H1 (cell line): ENCODE results near the gene CGNL1. TPM values are rescaled to one million over a fixed set of nuclear protein-coding genes. Genes with fewer than 3 reads are reported as not detected.

Source experiments
- BRCA1 ChIP-seq: IDR thresholded peaks from 2 replicates; pipeline ENCODE4 v1.6.1; 2012; ENCODE audit warnings: low read depth, low read length, improper control_type of control experiment
- CTBP2 ChIP-seq: IDR thresholded peaks from 2 replicates; pipeline ENCODE4 v1.7.0; 2011; ENCODE audit warnings: borderline replicate concordance, mild to moderate bottlenecking, moderate library complexity, mixed read lengths, low read length; ENCODE audit not compliant: insufficient read depth, insufficient read length
- EGR1 ChIP-seq: IDR thresholded peaks from 2 replicates; pipeline ENCODE4 v1.6.1; 2011; ENCODE audit warnings: low read depth, low read length, borderline replicate concordance
- SP2 ChIP-seq: IDR thresholded peaks from 2 replicates; pipeline ENCODE4 v1.6.1; 2012; ENCODE audit warnings: mild to moderate bottlenecking, low read length, inconsistent platforms
- SRF ChIP-seq: IDR thresholded peaks from 2 replicates; pipeline ENCODE4 v1.6.1; 2011; ENCODE audit warnings: mild to moderate bottlenecking, low read depth, low read length, moderate library complexity
- TAF7 ChIP-seq: optimal IDR thresholded peaks from 2 replicates; pipeline ENCODE3; 2011; ENCODE audit warnings: low read depth, mild to moderate bottlenecking, inconsistent platforms, low read length, moderate library complexity, borderline replicate concordance
- YY1 ChIP-seq: IDR thresholded peaks from 2 replicates; pipeline ENCODE4 v1.6.1; 2011; ENCODE audit warnings: low read depth, mild to moderate bottlenecking, low read length
- polyA plus RNA-seq, 7 experiments: library from polyadenylated mRNA; depleted of rRNA in 3 of 7; stranded (reverse) in 5 of 7; unstranded in 2 of 7; fragments of >200 nt in 5 of 7; fragments of 200-250 nt in 2 of 7; gene quantifications; 1 replicate in 5 of 7; 2 replicates in 1 of 7; 4 replicates in 1 of 7; pipeline versions ENCODE4 v1.2.1 to v1.2.3, GENCODE V29; 2011 to 2013; ENCODE audit warnings: missing spikeins in 2 of 7, mixed read lengths in 2 of 7
- total RNA-seq: library from RNA; stranded (reverse); fragmentation: NEBNext Ultra II Directional; extraction: Animal tissue kit (Norgen Biotek cat#: 25700); gene quantifications from 2 replicates; pipeline ENCODE4 v1.2.1, GENCODE V29; 2021
- TF ChIP-seq, protein P1 (sequence below): fragments of 300-600 bp; sonication (generic); IDR thresholded peaks from 2 replicates; pipeline ENCODE4 v1.7.1; 2012; ENCODE audit warnings: low read length, moderate library complexity, mild to moderate bottlenecking, inconsistent platforms; ENCODE audit not compliant: insufficient replicate concordance

Gene CGNL1
- total and polyA plus RNA-seq, 2 of the 8 experiments (the other 6 are each of a cell fraction or from before 2014, with no cell fraction given) = 21.8 to 75.6 TPM

DNA sequence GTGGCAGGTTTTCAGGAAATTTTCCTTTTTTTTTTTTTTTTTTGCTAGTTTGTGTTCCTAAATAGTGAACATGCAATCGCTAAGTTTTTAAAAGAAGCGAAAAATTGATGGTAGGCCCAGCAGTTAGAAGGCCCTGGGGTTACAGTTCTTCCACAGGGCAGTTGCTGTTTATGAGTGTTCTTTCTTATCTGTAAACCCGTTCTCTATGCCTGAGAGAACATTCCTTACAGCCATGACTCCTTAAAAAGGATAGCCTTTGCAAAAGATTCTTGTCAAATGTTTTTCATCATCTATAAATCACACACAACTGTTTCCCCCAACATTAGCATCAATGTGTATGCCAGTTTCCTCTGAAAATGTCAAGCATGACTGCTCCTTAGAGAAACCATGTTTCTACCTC is 191.6 kb downstream of the CGNL1 start (continued):
- TF ChIP-seq, protein P1, sequence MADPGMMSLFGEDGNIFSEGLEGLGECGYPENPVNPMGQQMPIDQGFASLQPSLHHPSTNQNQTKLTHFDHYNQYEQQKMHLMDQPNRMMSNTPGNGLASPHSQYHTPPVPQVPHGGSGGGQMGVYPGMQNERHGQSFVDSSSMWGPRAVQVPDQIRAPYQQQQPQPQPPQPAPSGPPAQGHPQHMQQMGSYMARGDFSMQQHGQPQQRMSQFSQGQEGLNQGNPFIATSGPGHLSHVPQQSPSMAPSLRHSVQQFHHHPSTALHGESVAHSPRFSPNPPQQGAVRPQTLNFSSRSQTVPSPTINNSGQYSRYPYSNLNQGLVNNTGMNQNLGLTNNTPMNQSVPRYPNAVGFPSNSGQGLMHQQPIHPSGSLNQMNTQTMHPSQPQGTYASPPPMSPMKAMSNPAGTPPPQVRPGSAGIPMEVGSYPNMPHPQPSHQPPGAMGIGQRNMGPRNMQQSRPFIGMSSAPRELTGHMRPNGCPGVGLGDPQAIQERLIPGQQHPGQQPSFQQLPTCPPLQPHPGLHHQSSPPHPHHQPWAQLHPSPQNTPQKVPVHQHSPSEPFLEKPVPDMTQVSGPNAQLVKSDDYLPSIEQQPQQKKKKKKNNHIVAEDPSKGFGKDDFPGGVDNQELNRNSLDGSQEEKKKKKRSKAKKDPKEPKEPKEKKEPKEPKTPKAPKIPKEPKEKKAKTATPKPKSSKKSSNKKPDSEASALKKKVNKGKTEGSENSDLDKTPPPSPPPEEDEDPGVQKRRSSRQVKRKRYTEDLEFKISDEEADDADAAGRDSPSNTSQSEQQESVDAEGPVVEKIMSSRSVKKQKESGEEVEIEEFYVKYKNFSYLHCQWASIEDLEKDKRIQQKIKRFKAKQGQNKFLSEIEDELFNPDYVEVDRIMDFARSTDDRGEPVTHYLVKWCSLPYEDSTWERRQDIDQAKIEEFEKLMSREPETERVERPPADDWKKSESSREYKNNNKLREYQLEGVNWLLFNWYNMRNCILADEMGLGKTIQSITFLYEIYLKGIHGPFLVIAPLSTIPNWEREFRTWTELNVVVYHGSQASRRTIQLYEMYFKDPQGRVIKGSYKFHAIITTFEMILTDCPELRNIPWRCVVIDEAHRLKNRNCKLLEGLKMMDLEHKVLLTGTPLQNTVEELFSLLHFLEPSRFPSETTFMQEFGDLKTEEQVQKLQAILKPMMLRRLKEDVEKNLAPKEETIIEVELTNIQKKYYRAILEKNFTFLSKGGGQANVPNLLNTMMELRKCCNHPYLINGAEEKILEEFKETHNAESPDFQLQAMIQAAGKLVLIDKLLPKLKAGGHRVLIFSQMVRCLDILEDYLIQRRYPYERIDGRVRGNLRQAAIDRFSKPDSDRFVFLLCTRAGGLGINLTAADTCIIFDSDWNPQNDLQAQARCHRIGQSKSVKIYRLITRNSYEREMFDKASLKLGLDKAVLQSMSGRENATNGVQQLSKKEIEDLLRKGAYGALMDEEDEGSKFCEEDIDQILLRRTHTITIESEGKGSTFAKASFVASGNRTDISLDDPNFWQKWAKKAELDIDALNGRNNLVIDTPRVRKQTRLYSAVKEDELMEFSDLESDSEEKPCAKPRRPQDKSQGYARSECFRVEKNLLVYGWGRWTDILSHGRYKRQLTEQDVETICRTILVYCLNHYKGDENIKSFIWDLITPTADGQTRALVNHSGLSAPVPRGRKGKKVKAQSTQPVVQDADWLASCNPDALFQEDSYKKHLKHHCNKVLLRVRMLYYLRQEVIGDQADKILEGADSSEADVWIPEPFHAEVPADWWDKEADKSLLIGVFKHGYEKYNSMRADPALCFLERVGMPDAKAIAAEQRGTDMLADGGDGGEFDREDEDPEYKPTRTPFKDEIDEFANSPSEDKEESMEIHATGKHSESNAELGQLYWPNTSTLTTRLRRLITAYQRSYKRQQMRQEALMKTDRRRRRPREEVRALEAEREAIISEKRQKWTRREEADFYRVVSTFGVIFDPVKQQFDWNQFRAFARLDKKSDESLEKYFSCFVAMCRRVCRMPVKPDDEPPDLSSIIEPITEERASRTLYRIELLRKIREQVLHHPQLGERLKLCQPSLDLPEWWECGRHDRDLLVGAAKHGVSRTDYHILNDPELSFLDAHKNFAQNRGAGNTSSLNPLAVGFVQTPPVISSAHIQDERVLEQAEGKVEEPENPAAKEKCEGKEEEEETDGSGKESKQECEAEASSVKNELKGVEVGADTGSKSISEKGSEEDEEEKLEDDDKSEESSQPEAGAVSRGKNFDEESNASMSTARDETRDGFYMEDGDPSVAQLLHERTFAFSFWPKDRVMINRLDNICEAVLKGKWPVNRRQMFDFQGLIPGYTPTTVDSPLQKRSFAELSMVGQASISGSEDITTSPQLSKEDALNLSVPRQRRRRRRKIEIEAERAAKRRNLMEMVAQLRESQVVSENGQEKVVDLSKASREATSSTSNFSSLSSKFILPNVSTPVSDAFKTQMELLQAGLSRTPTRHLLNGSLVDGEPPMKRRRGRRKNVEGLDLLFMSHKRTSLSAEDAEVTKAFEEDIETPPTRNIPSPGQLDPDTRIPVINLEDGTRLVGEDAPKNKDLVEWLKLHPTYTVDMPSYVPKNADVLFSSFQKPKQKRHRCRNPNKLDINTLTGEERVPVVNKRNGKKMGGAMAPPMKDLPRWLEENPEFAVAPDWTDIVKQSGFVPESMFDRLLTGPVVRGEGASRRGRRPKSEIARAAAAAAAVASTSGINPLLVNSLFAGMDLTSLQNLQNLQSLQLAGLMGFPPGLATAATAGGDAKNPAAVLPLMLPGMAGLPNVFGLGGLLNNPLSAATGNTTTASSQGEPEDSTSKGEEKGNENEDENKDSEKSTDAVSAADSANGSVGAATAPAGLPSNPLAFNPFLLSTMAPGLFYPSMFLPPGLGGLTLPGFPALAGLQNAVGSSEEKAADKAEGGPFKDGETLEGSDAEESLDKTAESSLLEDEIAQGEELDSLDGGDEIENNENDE = no peak
- TF ChIP-seq YY1 (no peak), SRF (no peak), CTBP2 (no peak), SP2 (no peak), TAF7 (no peak), BRCA1 (no peak), EGR1 (no peak)
